Fibroblast of skin of right biceps (primary cell): ENCODE results near the gene LRRK2.
"Not testable (repeated sequence)": the region's sequence is repeated elsewhere in the genome, so short reads cannot be mapped to it uniquely, and the experiment has no call there.

Experiments used
- DNase-seq: peaks from one replicate; pipeline ENCODE4 v3.0.0-alpha.2; 2013

LRRK2 gene

GRCh38 chr12:40250652-40251051, 25.9 kb downstream of the LRRK2 start:
- not testable (repeated sequence) for DNase-seq

DNA sequence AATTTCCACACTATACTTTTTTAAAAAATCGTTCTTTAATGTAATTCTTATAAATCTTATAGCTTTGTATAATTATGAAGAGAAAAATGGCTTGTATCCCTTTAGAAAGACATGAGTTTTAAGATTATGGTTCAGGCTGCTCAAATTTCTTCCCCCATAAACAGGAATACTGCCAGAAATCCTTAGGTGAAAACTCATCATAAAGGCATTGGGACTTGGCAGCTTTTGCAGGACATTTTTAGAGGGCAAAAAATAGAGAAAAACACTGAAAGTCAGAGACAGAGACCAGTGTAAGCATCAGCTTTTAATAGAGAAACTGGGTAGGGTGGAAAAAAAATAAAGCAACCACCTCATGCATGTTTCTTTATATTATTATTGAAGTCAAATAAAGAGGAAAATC, 29.1 kb downstream of the LRRK2 start:
- DNase-seq: peak; percentile 48

DNA sequence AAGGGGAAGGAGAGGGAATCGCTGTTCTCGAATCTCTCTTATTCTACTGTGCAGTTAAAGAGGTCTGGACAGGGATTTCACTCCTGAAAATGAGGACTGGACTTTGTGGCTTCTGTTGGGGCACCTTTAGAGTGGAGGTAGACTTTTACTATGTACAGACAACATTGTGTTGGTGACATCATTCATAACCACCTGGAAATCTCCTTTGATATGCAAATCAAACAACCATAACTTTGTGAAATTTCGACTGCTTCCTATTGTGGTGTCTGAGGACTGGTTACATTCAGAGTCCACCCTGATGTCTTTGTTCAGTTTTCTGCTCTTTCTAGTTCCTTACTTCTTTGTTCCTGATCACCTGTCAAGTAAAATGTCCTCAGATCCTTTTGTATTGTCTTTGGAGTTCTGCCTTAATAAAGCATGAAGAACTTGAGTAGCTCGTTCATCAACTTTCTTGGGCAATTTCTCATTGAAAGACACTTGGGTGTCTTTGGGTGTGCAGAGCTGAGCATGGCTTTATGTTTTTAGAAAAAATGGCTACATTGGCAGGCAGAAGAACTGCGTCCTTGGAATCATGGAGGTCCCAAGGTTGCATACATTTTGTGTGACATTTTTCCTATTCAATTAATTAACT, 29.8 kb downstream of the LRRK2 start:
- no peak for DNase-seq

GRCh38 chr12:40258371-40258770, 33.6 kb downstream of the LRRK2 start:
- no peak for DNase-seq

DNA sequence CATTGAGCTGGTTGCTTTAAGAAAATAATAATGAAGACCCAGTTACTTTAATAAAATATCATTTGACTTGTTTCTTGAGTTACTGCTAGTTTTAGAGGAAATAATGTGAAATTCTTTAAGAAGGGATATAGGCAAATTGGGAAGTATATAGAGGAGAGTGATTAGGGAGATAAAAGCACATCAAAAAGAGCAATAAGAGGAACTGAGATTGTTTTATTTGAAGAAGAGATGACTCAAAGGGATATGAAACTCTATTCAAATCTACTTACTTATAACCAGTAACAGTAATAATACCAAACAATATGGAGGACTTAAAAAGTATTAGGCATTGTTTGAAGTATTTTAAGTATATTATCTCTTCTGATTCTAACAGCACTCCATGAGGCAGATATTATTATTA, 37.1 kb downstream of the LRRK2 start:
- no peak for DNase-seq

GRCh38 chr12:40262657-40263056, 37.9 kb downstream of the LRRK2 start:
- DNase-seq: no peak

DNA sequence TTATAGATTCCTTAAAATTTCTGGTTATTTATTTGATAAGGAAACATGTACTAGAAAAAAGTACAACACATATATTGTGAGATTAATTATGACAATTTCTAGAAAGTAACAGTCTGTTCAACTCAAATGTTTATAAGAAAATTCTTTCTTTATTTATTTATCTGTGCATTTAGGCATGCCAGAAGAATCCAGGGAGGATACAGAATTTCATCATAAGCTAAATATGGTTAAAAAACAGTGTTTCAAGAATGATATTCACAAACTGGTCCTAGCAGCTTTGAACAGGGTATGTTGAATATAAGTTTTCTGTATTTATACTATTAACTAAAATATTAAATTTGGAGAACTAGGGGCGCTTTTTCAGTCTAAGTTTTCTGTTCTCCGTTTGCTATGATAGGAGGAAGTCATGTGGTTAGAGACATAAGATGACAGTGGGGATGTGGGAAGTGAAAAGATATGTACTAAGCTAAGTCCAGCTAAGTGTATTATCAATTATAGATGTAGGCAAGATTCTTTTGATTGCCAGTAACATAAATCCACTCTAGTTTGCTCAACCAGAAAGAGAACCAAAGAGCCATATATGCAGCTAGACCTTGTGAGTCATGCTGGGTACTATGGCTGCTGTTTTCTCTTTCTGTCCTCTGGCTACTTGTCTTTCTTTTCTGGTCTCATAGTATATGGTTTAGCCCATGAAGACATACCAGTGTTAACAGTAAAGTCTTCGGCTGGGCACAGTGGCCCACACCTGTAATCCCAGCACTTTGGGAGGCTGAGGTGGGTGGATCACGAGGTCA, 39.0 kb downstream of the LRRK2 start:
- DNase-seq: no peak

DNA sequence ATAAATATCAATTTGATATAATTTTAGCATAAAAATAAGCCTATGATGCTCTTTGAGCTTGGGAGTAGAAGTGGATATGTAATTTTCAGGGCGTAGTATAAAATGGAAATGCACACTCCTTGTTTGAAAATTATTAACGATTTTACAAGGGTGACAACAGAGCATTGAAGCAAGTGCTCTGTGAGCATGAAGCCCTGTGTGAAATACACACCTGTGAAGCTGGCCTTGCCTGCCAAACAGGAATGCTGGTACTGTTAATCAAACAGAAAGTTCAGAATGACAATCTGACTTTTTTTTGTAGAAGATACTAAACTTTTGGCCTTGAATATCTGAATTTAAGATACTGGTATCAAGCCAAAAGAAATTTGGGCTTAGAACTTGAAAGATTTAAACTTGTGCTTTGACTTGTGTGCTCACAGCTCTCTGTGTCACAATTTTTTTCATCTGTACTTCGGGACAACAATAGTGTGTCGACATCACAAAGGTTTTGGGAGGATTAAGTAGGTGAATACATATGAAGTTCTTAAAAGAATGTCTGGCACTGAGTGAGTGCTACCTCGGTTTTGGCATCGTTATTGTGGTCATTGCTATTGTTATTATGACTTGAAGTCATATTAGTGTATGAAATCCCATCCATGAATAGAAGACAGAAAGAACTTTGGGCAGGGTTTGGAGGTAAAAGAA, 47.3 kb downstream of the LRRK2 start:
- no peak for DNase-seq

- no peak for DNase-seq
Observed at GRCh38 chr12:40281791-40282364, 57.1 kb downstream of the LRRK2 start.

DNA sequence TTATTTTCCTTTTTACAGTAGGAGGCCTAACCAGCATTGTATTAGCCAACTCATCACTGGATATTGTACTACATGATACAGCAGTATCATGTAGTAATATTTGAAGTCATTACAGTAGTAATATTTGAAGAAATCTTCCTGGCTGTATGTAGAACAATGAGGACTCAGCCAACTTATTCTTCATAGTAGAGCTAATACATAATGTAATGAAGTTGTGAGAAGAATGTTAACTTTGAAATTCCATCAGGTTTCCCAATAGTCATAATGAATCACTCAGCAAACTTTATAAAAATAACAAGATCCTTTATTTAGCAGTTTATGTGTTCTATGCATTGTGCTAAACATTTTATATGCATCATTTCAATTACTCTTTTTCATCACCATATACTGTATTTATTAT, 61.8 kb downstream of the LRRK2 start:
- no peak for DNase-seq

GRCh38 chr12:40287369-40287975, 62.7 kb downstream of the LRRK2 start:
- DNase-seq: no peak

DNA sequence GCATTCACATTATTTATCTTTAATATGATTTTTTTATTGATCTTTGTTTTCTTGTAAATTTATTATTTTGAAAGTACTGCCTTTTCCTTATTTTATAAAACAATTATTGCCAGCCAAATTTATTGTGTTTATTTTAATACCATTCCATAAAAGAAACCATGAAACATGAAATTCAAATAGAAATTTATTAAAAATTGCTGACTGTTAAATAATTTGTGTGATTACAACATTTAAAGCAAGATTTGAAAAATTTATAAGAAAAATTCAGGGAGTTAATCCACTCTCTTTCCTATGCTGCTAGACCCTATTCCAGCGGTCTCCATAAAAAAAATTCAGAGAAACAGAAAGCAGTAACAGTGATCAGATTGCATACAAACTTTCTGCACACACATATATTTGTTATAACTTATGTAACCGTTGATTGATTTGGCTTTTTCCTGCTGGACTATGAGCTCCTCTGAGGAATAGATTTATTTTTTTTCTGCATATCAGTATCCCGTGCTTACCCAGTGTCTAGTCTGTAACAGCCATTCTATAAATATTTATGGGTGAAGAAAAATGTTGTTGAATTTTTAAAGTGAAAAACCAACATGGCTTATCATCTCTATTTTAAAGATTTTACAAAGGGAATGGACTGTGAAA, 68.1 kb downstream of the LRRK2 start:
- no peak for DNase-seq

GRCh38 chr12:40298341-40298740, 73.5 kb downstream of the LRRK2 start:
- DNase-seq: no peak

DNA sequence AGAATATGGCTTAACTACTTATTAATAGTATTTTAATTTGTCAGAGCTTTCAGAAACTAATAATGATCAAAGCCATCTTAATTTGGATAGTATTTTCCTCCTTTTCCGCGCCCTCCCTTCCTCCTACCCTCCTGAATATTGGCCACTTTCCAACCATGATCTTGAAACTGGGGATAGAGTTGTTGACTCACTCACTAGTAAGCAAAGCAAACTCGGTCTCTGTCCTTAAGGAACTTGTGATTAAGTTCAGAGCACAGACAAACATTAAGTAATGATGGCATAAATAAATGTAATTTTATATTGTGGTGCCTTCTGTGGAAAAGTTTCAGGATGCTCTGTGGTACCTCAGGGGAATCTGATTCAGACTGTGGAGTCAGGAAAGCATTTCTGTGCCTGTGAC, 75.7 kb downstream of the LRRK2 start:
- peak; percentile 0 for DNase-seq

GRCh38 chr12:40309001-40309400, 84.2 kb downstream of the LRRK2 start:
- DNase-seq: no peak

GRCh38 chr12:40310211-40310610, 85.4 kb downstream of the LRRK2 start:
- DNase-seq: no peak

- DNase-seq: no peak
Observed at GRCh38 chr12:40312196-40312595, 87.4 kb downstream of the LRRK2 start.

GRCh38 chr12:40312982-40313576, 88.3 kb downstream of the LRRK2 start:
- DNase-seq: peak; percentile 6

DNA sequence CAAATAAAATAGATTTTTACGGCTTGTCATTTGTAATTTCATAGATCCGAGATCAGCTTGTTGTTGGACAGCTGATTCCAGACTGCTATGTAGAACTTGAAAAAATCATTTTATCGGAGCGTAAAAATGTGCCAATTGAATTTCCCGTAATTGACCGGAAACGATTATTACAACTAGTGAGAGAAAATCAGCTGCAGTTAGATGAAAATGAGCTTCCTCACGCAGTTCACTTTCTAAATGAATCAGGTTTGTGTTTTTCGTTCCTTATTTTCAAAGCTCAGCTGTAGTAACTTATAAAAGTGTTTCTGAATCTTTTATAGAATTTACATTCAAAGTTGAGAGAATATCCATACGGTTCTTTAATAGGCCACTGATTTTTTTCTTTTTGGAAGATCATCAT, 89.1 kb downstream of the LRRK2 start:
- no peak for DNase-seq

GRCh38 chr12:40314927-40315326, 90.1 kb downstream of the LRRK2 start:
- no peak for DNase-seq

- no peak for DNase-seq
Observed at GRCh38 chr12:40315375-40315774, 90.6 kb downstream of the LRRK2 start.

- no peak for DNase-seq
Observed at GRCh38 chr12:40324261-40324660, 99.5 kb downstream of the LRRK2 start.
